ENCODE results near the gene NUAK2.

DNA sequence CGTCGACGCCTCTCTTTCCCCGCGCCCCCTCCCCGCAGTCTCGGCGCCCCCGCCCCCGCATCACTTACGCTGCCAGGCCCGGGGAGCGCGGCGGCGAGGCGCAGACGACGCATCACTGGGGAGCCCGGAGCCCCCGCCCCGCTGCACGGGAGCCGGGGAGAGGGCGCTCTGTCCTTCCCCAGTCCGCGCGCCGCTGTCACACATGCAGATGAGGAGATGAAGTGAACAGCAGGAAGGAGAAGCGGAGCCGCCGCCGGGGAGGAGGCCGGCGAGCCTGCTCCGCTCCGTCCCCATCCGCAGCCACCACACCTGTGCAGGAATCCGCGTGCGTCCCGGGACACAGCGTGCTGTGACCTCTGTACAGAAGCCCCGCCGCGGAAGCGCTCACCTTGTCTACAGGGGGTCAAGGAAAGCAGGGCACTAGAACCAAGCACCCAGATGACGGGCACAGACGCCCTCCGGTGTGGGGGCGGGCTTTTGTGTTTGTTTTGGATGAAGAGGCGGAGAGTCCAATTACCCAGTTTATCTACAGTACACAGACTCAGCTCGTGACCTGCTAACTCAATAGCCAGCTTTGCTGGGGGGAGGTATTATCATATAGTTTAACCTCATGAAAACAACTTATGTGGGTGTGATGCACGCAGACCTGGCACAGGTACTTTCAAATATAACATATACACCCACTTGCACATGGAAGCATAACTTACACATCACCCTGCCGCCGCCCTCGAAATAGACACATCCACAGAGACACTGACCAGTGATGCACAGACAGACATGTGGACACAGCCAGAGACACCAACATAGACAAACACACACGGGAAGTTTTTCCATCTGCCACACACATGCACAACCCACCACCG lies 22.8 kb upstream of the NUAK2 start:
- TF ChIP-seq, protein P1, sequence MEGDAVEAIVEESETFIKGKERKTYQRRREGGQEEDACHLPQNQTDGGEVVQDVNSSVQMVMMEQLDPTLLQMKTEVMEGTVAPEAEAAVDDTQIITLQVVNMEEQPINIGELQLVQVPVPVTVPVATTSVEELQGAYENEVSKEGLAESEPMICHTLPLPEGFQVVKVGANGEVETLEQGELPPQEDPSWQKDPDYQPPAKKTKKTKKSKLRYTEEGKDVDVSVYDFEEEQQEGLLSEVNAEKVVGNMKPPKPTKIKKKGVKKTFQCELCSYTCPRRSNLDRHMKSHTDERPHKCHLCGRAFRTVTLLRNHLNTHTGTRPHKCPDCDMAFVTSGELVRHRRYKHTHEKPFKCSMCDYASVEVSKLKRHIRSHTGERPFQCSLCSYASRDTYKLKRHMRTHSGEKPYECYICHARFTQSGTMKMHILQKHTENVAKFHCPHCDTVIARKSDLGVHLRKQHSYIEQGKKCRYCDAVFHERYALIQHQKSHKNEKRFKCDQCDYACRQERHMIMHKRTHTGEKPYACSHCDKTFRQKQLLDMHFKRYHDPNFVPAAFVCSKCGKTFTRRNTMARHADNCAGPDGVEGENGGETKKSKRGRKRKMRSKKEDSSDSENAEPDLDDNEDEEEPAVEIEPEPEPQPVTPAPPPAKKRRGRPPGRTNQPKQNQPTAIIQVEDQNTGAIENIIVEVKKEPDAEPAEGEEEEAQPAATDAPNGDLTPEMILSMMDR (IDR thresholded peaks at IDR 0.05) = no peak
- no peak for TF ChIP-seq POLR2A (IDR thresholded peaks at IDR 0.05)
